Panc1 (cell line): ENCODE measurements around the gene LRP1B. TPM values are rescaled to one million over a fixed set of nuclear protein-coding genes. Genes with fewer than 3 reads are reported as not detected.

ENCODE experiments used
- ATAC-seq: fragments of 200-7000 bp; cut with Tn5 transposase; 2 replicates; pipeline ENCODE4 v1.9.1; 2020; ENCODE audit warnings: mild to moderate bottlenecking, moderate library complexity
- BruUV-seq: library from RNA; stranded (reverse); fragments of 400-500 nt; replicated peaks from 2 replicates; lab custom pipeline; 2021; lab: Mats Ljungman, UMichigan
- CTCF ChIA-PET: fragments of 300-600 bp; sonication (Branson Sonifier 250); formaldehyde crosslinking; loops from one replicate; lab custom pipeline; 2022; ENCODE audit warnings: antibody characterized with exemption; lab: Charles Lee
- POLR2A ChIA-PET: fragments of 300-600 bp; sonication (Branson Sonifier 250); formaldehyde crosslinking; loops from one replicate; lab custom pipeline; 2022; ENCODE audit warnings: antibody characterized with exemption; lab: Charles Lee
- DNase-seq: peaks from one replicate; pipeline ENCODE4 v3.0.0-alpha.2; 2010; ENCODE audit warnings: low read depth, low spot score
- H3K27ac ChIP-seq: 2 replicates; pipeline ENCODE4 v1.5.1; 2011; ENCODE audit warnings: mild to moderate bottlenecking, low read length, inconsistent platforms
- H3K27me3 ChIP-seq: fragments of 200-500 bp; sonication (Bioruptor generic); 2 replicates; pipeline ENCODE4 v1.6.0; 2014; ENCODE audit warnings: low read length, inconsistent platforms; ENCODE audit not compliant: control insufficient read depth, insufficient read depth
- H3K36me3 ChIP-seq: fragments of 200-500 bp; sonication (Bioruptor generic); 2 replicates; pipeline ENCODE4 v1.5.1; 2014; ENCODE audit warnings: inconsistent platforms, mild to moderate bottlenecking, low read length, moderate library complexity; ENCODE audit not compliant: control insufficient read depth, insufficient read depth
- H3K4me1 ChIP-seq: 2 replicates; pipeline ENCODE4 v1.5.1; 2011; ENCODE audit warnings: inconsistent platforms, mild to moderate bottlenecking, low read length, moderate library complexity; ENCODE audit not compliant: control insufficient read depth, insufficient read depth
- H3K4me3 ChIP-seq, 2 experiments: 2 replicates each; pipeline ENCODE4 v1.5.1; 2011 to 2012; ENCODE audit warnings: low read depth in 2 of 2, low read length in 2 of 2, mild to moderate bottlenecking in 2 of 2, inconsistent platforms in 1 of 2, moderate library complexity in 1 of 2
- H3K9me3 ChIP-seq: fragments of 200-500 bp; sonication (Bioruptor generic); 2 replicates; pipeline ENCODE4 v1.5.1; 2014; ENCODE audit warnings: low read depth, mild to moderate bottlenecking, inconsistent platforms, low read length, moderate library complexity; ENCODE audit not compliant: control insufficient read depth, insufficient read depth
- CTCF ChIP-seq: fragments of 450-650 bp; IDR thresholded peaks from 2 replicates; pipeline ENCODE4 v1.5.1; 2017; ENCODE audit warnings: mild to moderate bottlenecking
- POLR2AphosphoS5 ChIP-seq: IDR thresholded peaks from 2 replicates; pipeline ENCODE4 v1.6.1; 2012; ENCODE audit warnings: mild to moderate bottlenecking, low read depth, low read length, moderate library complexity
- SIN3A ChIP-seq: IDR thresholded peaks from 2 replicates; pipeline ENCODE4 v1.6.1; 2012; ENCODE audit warnings: low read depth, mild to moderate bottlenecking, low read length, moderate library complexity, borderline replicate concordance; ENCODE audit not compliant: insufficient read depth
- TCF7L2 ChIP-seq: IDR thresholded peaks from 2 replicates; pipeline ENCODE4 v1.6.1; 2011; ENCODE audit warnings: mild to moderate bottlenecking, low read depth, low read length, inconsistent platforms
- in situ Hi-C: cut with HindIII; loops from 2 replicates; pipeline ENCODE4 v1.10.0; 2016; ENCODE audit warnings: low sequenced_read_pairs, low pct_unique_long_range_greater_than_20kb
- intact Hi-C: fragments of 100-400 bp; cut with micrococcal nuclease; formaldehyde crosslinking; loops from one replicate; pipeline ENCODE4 v1.10.0; 2022; ENCODE audit not compliant: unreplicated experiment
- total RNA-seq: library from RNA; stranded (reverse); gene quantifications from one replicate; pipeline ENCODE4 v1.2.1, GENCODE V29; 2021; ENCODE audit not compliant: unreplicated experiment
- TF ChIP-seq, protein P1 (sequence below), 2 experiments: IDR thresholded peaks; 2 replicates each; pipeline ENCODE4 v1.6.1; 2011 to 2012; ENCODE audit warnings: low read depth in 2 of 2, control low read depth in 1 of 2, low read length in 1 of 2, mild to moderate bottlenecking in 1 of 2, moderate library complexity in 1 of 2; ENCODE audit not compliant: insufficient read depth in 1 of 2

LRP1B gene
- total RNA-seq, 1 experiment from 2014 or later, result 0.54 TPM

GRCh38 chr2:140641163-140641562 is 1489.7 kb downstream of the LRP1B start:
- H3K27me3 ChIP-seq, result no peaks in the 10 kb centered on the region
- ATAC-seq (no peak), DNase-seq (no peak)
- TF ChIP-seq CTCF, result no peak
- no peak for TF ChIP-seq SIN3A
- TF ChIP-seq POLR2AphosphoS5, result no peak
- TF ChIP-seq, protein P1, sequence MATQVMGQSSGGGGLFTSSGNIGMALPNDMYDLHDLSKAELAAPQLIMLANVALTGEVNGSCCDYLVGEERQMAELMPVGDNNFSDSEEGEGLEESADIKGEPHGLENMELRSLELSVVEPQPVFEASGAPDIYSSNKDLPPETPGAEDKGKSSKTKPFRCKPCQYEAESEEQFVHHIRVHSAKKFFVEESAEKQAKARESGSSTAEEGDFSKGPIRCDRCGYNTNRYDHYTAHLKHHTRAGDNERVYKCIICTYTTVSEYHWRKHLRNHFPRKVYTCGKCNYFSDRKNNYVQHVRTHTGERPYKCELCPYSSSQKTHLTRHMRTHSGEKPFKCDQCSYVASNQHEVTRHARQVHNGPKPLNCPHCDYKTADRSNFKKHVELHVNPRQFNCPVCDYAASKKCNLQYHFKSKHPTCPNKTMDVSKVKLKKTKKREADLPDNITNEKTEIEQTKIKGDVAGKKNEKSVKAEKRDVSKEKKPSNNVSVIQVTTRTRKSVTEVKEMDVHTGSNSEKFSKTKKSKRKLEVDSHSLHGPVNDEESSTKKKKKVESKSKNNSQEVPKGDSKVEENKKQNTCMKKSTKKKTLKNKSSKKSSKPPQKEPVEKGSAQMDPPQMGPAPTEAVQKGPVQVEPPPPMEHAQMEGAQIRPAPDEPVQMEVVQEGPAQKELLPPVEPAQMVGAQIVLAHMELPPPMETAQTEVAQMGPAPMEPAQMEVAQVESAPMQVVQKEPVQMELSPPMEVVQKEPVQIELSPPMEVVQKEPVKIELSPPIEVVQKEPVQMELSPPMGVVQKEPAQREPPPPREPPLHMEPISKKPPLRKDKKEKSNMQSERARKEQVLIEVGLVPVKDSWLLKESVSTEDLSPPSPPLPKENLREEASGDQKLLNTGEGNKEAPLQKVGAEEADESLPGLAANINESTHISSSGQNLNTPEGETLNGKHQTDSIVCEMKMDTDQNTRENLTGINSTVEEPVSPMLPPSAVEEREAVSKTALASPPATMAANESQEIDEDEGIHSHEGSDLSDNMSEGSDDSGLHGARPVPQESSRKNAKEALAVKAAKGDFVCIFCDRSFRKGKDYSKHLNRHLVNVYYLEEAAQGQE (IDR thresholded peaks at IDR 0.05; ENCODE audit: insufficient read depth in 1 of 2, low read depth in 2 of 2, low read length in 1 of 2), result no peak
- no peak for TF ChIP-seq TCF7L2
- ChIA-PET POLR2A (interaction anchor here (0.6 kb wide), 1 partner anchor 80 kb away, joined by 3 read pairs; no protein-coding TSS in a partner anchor), CTCF (no interaction called here)
- no peaks in the 10 kb centered on the region for H3K36me3 ChIP-seq
- in situ Hi-C loops, result no loop called here
- no peak overlapping the region for H3K27ac ChIP-seq
- intact Hi-C loops, result no loop called here
- H3K9me3 ChIP-seq, result no peaks in the 10 kb centered on the region
- no peak overlapping the region for H3K4me3 ChIP-seq
- H3K4me1 ChIP-seq, result no peaks in the 10 kb centered on the region
- no TSS peak for BruUV-seq

DNA sequence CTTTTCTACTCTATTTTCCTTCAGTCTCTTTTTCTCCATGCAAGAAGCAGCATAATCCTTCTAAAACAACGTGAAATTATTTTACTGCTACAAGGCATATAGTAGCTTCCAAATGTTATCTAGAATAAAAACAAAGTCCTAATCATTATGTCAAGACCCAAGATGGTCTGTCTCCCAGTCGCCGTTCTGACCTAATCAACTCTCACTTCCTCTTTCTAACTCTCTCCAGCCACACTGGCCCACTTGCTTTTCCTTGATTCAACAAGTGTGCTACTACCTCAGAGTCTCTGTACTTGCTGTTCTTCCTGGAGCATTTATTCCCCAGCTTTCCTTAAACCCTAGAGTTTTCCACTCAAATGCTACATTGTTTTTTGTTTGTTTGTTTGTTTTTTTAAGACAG is 1491.2 kb downstream of the LRP1B start:
- no peak for ATAC-seq
- ChIA-PET CTCF (no interaction called here), POLR2A (no interaction called here)
- Histone ChIP-seq H3K27me3 (no peaks in the 10 kb centered on the region), H3K4me1 (no peaks in the 10 kb centered on the region), H3K27ac (no peak overlapping the region), H3K36me3 (no peaks in the 10 kb centered on the region), H3K9me3 (no peaks in the 10 kb centered on the region), H3K4me3 (no peak overlapping the region)
- TF ChIP-seq, protein P1 (IDR thresholded peaks at IDR 0.05; ENCODE audit: insufficient read depth in 1 of 2, low read depth in 2 of 2, low read length in 1 of 2), result no peak
- TF ChIP-seq SIN3A (no peak), TCF7L2 (no peak), POLR2AphosphoS5 (no peak), CTCF (no peak)
- intact Hi-C loops (no loop called here), in situ Hi-C loops (no loop called here)
- DNase-seq, result no peak
- BruUV-seq, result no TSS peak
